ENCODE measurements around the gene RPS6KA1.
"Not testable (repeated sequence)": the region's sequence is repeated elsewhere in the genome, so short reads cannot be mapped to it uniquely, and the experiment has no call there.

RPS6KA1 gene

GRCh38 chr1:26603856-26604255 is 74.3 kb downstream of the RPS6KA1 start:
- no peak for DNase-seq

DNA sequence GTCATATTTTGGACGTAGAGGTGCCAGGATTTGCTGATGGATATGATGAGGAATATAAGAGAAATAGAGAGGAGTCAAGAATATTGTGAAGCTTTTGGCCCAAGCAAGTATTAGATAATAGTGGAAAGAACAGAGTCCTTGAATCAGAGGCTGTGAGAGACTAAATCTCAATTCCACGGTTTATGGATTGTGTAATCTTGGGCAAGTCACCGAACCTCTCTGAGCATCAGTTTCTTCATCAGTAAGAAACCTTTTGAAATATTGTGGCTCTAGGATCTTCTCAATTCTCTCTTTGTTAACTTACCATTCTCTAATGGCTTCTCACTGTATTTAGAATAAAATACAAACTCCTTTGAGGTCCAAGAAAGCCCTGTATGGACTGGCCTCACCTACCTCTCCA is 77.6 kb downstream of the RPS6KA1 start:
- no peak for DNase-seq

GRCh38 chr1:26608895-26609294 is 79.3 kb downstream of the RPS6KA1 start:
- no peak for DNase-seq

- no peak for DNase-seq
These were observed 81.2 kb downstream of the RPS6KA1 start for GRCh38 chr1:26610781-26611180.

- DNase-seq: not testable (repeated sequence)
These were observed 83.1 kb downstream of the RPS6KA1 start for GRCh38 chr1:26612627-26613026.

DNA sequence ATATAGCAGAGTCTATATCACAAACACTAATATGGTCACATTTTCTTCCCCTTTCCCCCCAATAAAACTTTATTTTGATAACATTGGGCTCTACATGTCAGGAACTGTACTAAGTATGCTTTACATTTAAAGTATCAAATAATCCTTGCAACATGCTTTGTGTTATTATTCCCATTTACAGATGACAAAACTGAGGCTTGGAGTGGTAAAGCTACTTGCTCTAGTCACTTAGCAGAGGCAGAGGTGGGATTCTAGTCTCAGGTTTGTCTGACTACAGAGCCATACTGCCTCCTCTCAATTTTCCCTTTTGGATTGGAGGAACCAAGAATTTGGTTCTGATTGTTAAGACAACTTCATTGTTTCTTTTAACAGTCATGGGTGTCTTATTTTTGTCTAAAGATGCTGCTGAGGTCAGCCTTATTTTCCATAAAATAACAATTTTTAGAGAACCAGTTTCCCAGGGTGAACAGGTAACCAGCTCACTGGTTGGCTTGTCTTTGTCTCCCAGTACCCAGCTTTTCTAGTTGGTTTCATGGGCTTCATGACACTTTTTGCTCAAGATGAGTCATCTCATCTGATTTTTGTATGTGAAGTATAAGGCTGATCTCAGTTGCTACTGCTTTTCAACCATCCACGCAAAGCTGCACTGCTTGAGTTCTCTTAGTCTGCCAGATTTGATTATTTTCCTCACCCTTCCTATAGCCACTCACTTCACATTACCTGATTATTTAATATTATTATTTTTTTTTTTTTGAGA is 85.3 kb downstream of the RPS6KA1 start:
- no peak for DNase-seq

DNA sequence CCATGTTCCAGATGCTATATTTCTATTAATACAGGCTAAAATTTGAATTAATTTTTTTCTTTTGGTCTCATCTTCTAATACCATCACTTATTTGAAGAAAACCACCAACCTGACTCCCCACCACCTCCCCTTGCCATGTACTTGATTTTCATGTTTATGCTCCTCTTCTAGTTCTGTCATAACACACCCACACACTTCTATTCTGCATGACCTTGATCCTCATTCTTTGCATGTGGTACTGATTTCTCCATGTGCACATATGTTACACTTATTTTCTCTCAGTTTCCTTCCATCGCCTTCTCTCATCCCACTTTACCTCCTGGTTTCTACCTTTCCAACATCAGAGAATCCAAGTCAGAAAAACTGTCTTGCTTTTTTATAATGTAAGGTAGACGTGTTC is 87.3 kb downstream of the RPS6KA1 start:
- DNase-seq: no peak

DNA sequence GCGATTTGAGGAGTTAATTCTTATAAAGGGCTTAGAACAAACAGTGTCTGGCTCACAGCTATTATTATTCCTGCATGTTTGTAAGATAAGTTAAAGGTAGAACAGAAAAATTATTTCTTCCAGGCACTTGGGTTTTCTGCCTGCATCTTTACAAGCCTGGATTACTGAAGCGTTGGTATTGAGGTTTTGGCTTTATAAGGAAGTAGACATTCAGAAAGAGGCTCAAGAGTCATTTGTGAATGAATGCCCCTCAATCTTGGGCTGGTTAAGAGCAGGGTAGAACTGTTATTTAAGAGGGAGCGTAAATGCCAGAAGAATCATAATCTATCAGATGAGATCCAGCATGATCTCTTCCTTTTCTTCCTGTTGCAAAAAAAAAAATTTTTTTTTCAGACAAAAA is 89.0 kb downstream of the RPS6KA1 start:
- DNase-seq: no peak
